Measurements from ENCODE around the gene SYNE2. TPM values are rescaled to one million over a fixed set of nuclear protein-coding genes. Genes with fewer than 3 reads are reported as not detected.

Gene SYNE2
- total and polyA plus RNA-seq, 2 donors (not counting 3 experiments of a cell fraction or from before 2014, with no cell fraction given): 16.0 to 53.7 TPM

DNA sequence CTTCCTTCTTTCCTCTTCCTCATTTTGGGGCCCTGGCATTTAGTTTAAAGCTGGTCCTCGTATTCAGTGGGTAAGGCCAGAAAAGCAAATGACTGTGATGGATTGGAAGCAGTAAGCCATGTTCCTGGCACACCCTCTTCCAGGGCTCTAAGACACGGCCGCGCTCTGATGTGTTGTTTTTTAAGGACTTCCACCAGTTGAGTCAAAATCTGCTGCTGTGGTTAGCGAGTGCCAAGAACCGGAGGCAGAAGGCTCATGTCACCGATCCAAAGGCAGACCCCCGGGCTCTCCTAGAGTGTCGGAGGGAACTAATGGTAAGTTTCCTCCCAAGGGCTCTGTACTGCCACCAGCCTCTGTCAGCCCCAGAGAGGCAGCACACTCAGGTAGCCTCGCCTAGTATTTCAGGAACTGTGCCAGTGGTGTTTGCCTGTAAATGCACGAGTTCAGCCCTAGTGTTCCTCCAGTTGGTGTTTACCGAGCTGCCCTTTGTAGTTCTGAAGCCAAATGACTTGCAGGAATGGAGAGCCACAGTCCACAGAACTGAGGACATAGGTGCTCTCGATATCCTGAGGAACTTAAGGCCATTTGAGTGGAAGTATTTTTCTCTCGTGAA is 368.7 kb downstream of the SYNE2 start:
- DNase-seq (ENCODE audit: low read depth, low spot score): no peak
- Histone ChIP-seq H4K20me1 (replicated peaks; ENCODE audit: control insufficient read depth, extremely low read depth, insufficient read depth, low read length) (no peaks in the 10 kb centered on the region), H3K4me3 (replicated peaks in 1 of 3; ENCODE audit: insufficient read depth in 1 of 3, low read depth in 1 of 3, low read length in 3 of 3) (no peak overlapping the region), H2AFZ (ENCODE audit: low read depth, low read length) (no peak overlapping the region), H3K36me3 (ENCODE audit: control insufficient read depth in 2 of 2, extremely low read depth in 1 of 2, insufficient read depth in 2 of 2, low read length in 2 of 2) (peaks cover 0 to 17% of the 10 kb centered on the region in 2 experiments), H3K9me3 (replicated peaks; ENCODE audit: control insufficient read depth, insufficient read depth, low read length) (no peaks in the 10 kb centered on the region), H3K27me3 (ENCODE audit: control insufficient read depth in 2 of 2, insufficient read depth in 2 of 2, low read length in 2 of 2) (no peaks in the 10 kb centered on the region), H3K9me1 (replicated peaks; ENCODE audit: control insufficient read depth, extremely low read depth, insufficient read depth, low read length) (no peaks in the 10 kb centered on the region), H3K9ac (replicated peaks; ENCODE audit: extremely low read depth, insufficient read depth, low read length) (no peak overlapping the region), H3K4me1 (ENCODE audit: control insufficient read depth, extremely low read depth, insufficient read depth, low read length) (no peaks in the 10 kb centered on the region), H3K27ac (ENCODE audit: insufficient read depth, low read depth, low read length) (no peak overlapping the region), H3K79me2 (ENCODE audit: control insufficient read depth, insufficient read depth, low read length) (no peaks in the 10 kb centered on the region), H3K4me2 (ENCODE audit: insufficient read depth, low read length) (no peak overlapping the region)
- no peak for TF ChIP-seq JUN (IDR thresholded peaks at IDR 0.05; ENCODE audit: borderline replicate concordance, insufficient read depth, insufficient read length, low read depth)
- TF ChIP-seq EZH2 (IDR thresholded peaks at IDR 0.05; ENCODE audit: borderline replicate concordance, low read depth, low read length, severe bottlenecking): no peak
- TF ChIP-seq POLR2A (IDR thresholded peaks at IDR 0.05; ENCODE audit: low read depth, low read length): no peak
- no peak for TF ChIP-seq MYC (IDR thresholded peaks at IDR 0.05; ENCODE audit: low read depth, low read length)
- no peak for TF ChIP-seq GATA2 (IDR thresholded peaks at IDR 0.05; ENCODE audit: insufficient read depth, insufficient read length, low read depth, low read length)
- TF ChIP-seq, protein P1, sequence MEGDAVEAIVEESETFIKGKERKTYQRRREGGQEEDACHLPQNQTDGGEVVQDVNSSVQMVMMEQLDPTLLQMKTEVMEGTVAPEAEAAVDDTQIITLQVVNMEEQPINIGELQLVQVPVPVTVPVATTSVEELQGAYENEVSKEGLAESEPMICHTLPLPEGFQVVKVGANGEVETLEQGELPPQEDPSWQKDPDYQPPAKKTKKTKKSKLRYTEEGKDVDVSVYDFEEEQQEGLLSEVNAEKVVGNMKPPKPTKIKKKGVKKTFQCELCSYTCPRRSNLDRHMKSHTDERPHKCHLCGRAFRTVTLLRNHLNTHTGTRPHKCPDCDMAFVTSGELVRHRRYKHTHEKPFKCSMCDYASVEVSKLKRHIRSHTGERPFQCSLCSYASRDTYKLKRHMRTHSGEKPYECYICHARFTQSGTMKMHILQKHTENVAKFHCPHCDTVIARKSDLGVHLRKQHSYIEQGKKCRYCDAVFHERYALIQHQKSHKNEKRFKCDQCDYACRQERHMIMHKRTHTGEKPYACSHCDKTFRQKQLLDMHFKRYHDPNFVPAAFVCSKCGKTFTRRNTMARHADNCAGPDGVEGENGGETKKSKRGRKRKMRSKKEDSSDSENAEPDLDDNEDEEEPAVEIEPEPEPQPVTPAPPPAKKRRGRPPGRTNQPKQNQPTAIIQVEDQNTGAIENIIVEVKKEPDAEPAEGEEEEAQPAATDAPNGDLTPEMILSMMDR (IDR thresholded peaks at IDR 0.05; ENCODE audit: extremely low read depth in 1 of 2, insufficient read depth in 1 of 2, low read depth in 1 of 2, low read length in 2 of 2): no peak
- FAIRE-seq: no peak
- ChIA-PET CTCF (interaction anchor here (0.6 to 1.5 kb wide), 2 partner anchors 9 to 29 kb away, joined by 3 to 4 read pairs; no protein-coding TSS in a partner anchor), POLR2A (no interaction called here)
- BruUV-seq (replicated peaks): no TSS peak
- intact Hi-C loops (cut with micrococcal nuclease): no loop called here
- dilution Hi-C loops (cut with MboI; ENCODE audit: extremely low pct_ligation_motif_present, low sequenced_read_pairs): no loop called here

All from endothelial cell of umbilical vein (primary cell).